Tibial nerve (tissue), 4 donors: ENCODE measurements around the gene DCD. TPM values are rescaled to one million over a fixed set of nuclear protein-coding genes. Genes with fewer than 3 reads are reported as not detected.

ENCODE experiments used
- DNase-seq, 2 donors: peaks; one replicate each; pipeline ENCODE4 v3.0.0-alpha.2; 2019; ENCODE audit warnings: low spot score in 2 of 2
- H3K27ac ChIP-seq, 4 donors: fragments of 200-600 bp; sonication (generic) in 3 of 4; one replicate each; pipeline ENCODE4 v1.5.1; 2017 to 2019; ENCODE audit warnings: mild to moderate bottlenecking in 1 of 4
- H3K27me3 ChIP-seq, 2 donors: fragments of 200-600 bp; sonication (generic) in 1 of 2; one replicate each; pipeline versions ENCODE4 v1.5.1 to v1.6.0; 2017 to 2019
- H3K36me3 ChIP-seq, 3 donors: fragments of 200-600 bp; sonication (generic); one replicate each; pipeline ENCODE4 v1.5.1; 2018 to 2019
- H3K4me1 ChIP-seq, 4 donors: fragments of 200-600 bp; sonication (generic) in 3 of 4; one replicate each; pipeline ENCODE4 v1.5.1; 2017 to 2019
- H3K4me3 ChIP-seq, 4 donors: fragments of 200-600 bp; sonication (generic) in 3 of 4; one replicate each; pipeline ENCODE4 v1.5.1; 2017 to 2019; ENCODE audit warnings: mild to moderate bottlenecking in 1 of 4, moderate library complexity in 1 of 4
- H3K9me3 ChIP-seq, 4 donors: fragments of 200-600 bp; sonication (generic) in 3 of 4; one replicate each; pipeline ENCODE4 v1.5.1; 2017 to 2019
- EP300 ChIP-seq, 2 donors: sonication (generic); formaldehyde crosslinking; IDR thresholded peaks; one replicate each; pipeline ENCODE4 v1.6.1; 2017; ENCODE audit warnings: antibody characterized with exemption in 2 of 2, mild to moderate bottlenecking in 1 of 2
- POLR2A ChIP-seq, 2 donors: fragments of 450-650 bp; IDR thresholded peaks; one replicate each; pipeline ENCODE4 v1.6.1; 2017; ENCODE audit warnings: antibody characterized with exemption in 2 of 2, mild to moderate bottlenecking in 2 of 2, moderate library complexity in 2 of 2
- WGBS, 2 donors: methylation state at CpG; one replicate each; pipeline ENCODE4 v1.1.5; 2018; 5-methylcytosine and 5-hydroxymethylcytosine counted together
- total RNA-seq, 4 donors: library from RNA; depleted of rRNA; stranded (reverse); fragments of >200 nt; gene quantifications; one replicate each; pipeline ENCODE4 v1.1.0, GENCODE V29; 2016
- TF ChIP-seq, protein P1 (sequence below), 5 experiments: fragments of 200-600 bp in 3 of 5; fragments of 450-650 bp in 2 of 5; sonication (generic) in 3 of 5; IDR thresholded peaks; one replicate each; pipeline ENCODE4 v1.5.1; 2016 to 2019; ENCODE audit warnings: antibody characterized with exemption in 5 of 5, mild to moderate bottlenecking in 3 of 5, moderate library complexity in 2 of 5

The DCD gene
- total RNA-seq, 4 donors from 2014 or later: not detected

DNA sequence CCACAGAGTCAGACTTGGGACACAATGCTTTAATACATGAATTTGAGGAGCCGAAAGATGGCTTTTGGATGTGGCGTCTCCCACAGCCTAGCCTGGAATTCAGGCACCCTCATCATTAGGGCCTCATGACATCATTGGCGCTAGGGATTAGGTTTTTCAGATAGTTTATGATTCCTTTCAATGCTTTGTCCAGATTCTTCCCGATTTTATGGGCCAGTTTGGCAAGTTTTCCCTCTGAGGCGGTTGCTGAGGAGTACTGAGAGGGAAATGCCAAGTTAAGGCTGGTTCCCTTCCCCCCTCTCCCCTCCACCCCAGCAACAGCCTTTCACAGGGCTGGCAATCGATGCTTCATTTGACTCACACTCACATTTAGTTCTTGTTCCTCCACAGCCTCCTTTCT is 40.0 kb downstream of the DCD start:
- Histone ChIP-seq H3K9me3 (no peaks in the 10 kb centered on the region), H3K27ac (no peak overlapping the region), H3K4me1 (no peaks in the 10 kb centered on the region), H3K27me3 (no peaks in the 10 kb centered on the region), H3K4me3 (no peak overlapping the region), H3K36me3 (no peaks in the 10 kb centered on the region)
- no peak for DNase-seq
- WGBS, 2 donors: 49 to 68% methylated on average over 6 of the region's 6 CpGs
- TF ChIP-seq EP300 (IDR thresholded peaks at IDR 0.05) (no peak), POLR2A (IDR thresholded peaks at IDR 0.05) (no peak)
- TF ChIP-seq, protein P1, sequence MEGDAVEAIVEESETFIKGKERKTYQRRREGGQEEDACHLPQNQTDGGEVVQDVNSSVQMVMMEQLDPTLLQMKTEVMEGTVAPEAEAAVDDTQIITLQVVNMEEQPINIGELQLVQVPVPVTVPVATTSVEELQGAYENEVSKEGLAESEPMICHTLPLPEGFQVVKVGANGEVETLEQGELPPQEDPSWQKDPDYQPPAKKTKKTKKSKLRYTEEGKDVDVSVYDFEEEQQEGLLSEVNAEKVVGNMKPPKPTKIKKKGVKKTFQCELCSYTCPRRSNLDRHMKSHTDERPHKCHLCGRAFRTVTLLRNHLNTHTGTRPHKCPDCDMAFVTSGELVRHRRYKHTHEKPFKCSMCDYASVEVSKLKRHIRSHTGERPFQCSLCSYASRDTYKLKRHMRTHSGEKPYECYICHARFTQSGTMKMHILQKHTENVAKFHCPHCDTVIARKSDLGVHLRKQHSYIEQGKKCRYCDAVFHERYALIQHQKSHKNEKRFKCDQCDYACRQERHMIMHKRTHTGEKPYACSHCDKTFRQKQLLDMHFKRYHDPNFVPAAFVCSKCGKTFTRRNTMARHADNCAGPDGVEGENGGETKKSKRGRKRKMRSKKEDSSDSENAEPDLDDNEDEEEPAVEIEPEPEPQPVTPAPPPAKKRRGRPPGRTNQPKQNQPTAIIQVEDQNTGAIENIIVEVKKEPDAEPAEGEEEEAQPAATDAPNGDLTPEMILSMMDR (IDR thresholded peaks at IDR 0.05): no peak

DNA sequence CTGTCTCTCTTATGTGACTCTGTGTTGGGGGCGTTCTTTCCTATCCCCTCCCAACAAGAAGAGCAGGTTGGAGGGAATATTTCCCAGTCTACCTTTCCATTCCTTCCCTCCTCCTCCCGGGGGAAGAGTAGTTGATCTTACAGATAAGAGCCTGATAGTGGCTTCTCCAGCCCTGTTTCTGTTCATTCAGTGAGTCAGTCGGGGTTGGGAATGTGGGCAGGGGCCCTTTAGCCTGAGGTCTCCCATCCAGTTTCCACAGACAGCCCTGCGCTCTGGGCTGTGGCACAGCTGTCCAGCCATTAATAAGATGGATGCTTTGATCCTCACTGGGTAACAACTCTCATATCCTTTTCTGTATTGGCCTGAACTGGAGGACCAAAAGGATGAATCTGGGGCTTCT is 41.6 kb downstream of the DCD start:
- Histone ChIP-seq H3K9me3 (no peaks in the 10 kb centered on the region), H3K27me3 (no peaks in the 10 kb centered on the region), H3K4me3 (no peak overlapping the region), H3K27ac (no peak overlapping the region), H3K4me1 (no peaks in the 10 kb centered on the region), H3K36me3 (no peaks in the 10 kb centered on the region)
- DNase-seq: no peak
- WGBS, 2 donors: 52 to 61% methylated on average over 3 to 4 of the region's 4 CpGs
- no peak for TF ChIP-seq POLR2A (IDR thresholded peaks at IDR 0.05)
- TF ChIP-seq EP300 (IDR thresholded peaks at IDR 0.05): no peak
- TF ChIP-seq, protein P1 (IDR thresholded peaks at IDR 0.05): no peak

DNA sequence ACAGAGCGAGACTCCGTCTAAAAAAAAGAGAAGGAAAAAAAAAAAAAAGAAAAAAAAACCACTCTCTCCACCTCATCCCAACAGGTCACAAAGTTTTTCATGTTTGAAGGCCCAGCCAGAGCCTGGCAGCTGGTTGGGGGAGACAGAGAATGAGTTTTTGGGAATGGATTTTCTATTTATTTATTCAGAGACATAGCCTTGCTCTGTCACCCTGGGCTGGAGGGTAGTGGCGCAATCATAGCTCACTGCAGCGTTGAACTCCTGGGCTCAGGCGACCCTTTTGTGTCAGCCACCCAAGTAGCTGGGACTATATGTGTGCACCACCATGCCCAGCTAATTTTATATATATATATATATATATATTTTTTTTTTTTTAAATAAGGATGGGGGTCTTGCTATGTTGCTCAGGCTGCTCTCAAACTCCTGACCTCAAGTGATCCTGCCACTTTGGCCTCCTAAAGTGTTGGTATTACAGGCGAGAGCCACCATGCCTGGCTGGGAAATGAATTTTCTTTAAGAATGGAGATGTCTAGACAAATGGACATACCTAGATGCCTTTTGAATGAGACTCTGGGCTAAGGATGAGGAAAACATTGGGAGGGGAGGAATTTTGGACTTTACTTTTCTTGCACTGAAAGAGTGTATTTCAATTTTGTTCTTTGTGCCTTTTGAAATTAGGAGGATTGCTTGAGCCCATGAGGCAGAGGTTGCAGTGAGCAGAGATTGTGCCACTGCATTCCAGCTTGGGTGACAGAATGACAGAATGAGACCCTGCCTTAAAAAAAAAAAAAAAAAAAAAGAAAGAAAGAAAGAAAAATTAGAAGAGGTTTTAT is 42.8 kb downstream of the DCD start:
- H3K36me3 ChIP-seq: no peaks in the 10 kb centered on the region
- H3K27me3 ChIP-seq: no peaks in the 10 kb centered on the region
- no peaks in the 10 kb centered on the region for H3K4me1 ChIP-seq
- no peak overlapping the region for H3K4me3 ChIP-seq
- no peaks in the 10 kb centered on the region for H3K9me3 ChIP-seq
- TF ChIP-seq, protein P1 (IDR thresholded peaks at IDR 0.05): no peak
- TF ChIP-seq EP300 (IDR thresholded peaks at IDR 0.05): no peak
- no peak for TF ChIP-seq POLR2A (IDR thresholded peaks at IDR 0.05)
- WGBS, 2 donors: 88 to 91% methylated on average over 6 of the region's 6 CpGs
- no peak for DNase-seq
- H3K27ac ChIP-seq: no peak overlapping the region

DNA sequence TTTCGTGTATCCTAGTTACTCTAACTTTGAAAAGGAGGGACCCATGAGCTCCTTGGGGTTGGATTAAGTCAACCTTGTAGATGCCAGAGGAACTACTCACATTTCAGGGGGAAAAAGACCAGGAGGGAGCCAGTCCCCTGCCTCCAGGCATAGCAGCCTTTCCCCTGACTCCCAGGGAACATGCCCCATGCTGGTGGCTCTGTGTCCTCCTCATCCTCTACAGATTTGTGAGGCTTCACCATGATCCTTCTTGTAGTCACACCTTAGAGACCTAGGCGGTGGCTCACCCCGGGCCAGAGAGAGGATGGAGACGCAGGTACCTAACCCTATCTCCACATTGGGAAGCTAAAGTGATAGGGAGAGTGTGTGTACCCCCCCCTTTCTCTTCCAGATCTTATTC is 43.7 kb downstream of the DCD start:
- 95 to 98% methylated on average over 4 of the region's 4 CpGs for WGBS, 2 donors
- H3K27me3 ChIP-seq: no peaks in the 10 kb centered on the region
- no peaks in the 10 kb centered on the region for H3K36me3 ChIP-seq
- no peak overlapping the region for H3K27ac ChIP-seq
- H3K9me3 ChIP-seq: no peaks in the 10 kb centered on the region
- no peak for TF ChIP-seq EP300 (IDR thresholded peaks at IDR 0.05)
- no peak for TF ChIP-seq POLR2A (IDR thresholded peaks at IDR 0.05)
- TF ChIP-seq, protein P1 (IDR thresholded peaks at IDR 0.05): no peak
- no peaks in the 10 kb centered on the region for H3K4me1 ChIP-seq
- H3K4me3 ChIP-seq: no peak overlapping the region
- DNase-seq: no peak

DNA sequence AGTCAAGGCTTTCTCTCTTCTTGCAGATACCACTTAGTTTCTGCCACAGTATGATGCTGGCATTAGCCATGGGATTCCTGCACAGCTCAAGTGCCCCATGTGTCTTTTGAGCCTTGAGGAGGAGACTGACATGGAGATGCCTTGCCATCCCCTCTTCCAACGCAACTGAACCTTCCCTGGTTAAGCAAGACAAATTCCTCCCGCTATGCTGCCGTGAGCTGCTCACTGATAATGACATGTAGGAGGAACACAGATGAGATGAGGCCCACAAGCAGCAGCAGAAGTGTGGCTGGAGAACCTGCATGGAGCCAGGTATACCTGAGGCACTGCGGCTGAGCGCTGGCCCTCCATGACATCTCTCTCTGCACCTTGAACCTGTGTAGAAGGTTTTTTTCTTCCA is 44.3 kb downstream of the DCD start:
- H3K4me1 ChIP-seq: no peaks in the 10 kb centered on the region
- H3K27ac ChIP-seq: no peak overlapping the region
- no peak for DNase-seq
- 88 to 93% methylated on average over 5 of the region's 5 CpGs for WGBS, 2 donors
- H3K36me3 ChIP-seq: no peaks in the 10 kb centered on the region
- no peak overlapping the region for H3K4me3 ChIP-seq
- H3K27me3 ChIP-seq: no peaks in the 10 kb centered on the region
- TF ChIP-seq POLR2A (IDR thresholded peaks at IDR 0.05) (no peak), EP300 (IDR thresholded peaks at IDR 0.05) (no peak)
- TF ChIP-seq, protein P1 (IDR thresholded peaks at IDR 0.05): no peak
- H3K9me3 ChIP-seq: no peaks in the 10 kb centered on the region
